Adrenal gland (tissue), 5 donors: ENCODE measurements around the gene GAK.

Experiments used
- POLR2A ChIP-seq, 2 donors: fragments of 450-650 bp; IDR thresholded peaks; one replicate each; pipeline ENCODE4 v1.6.1; 2017; ENCODE audit warnings: antibody characterized with exemption in 2 of 2, mild to moderate bottlenecking in 2 of 2, moderate library complexity in 1 of 2
- TF ChIP-seq, protein P1 (sequence below), 6 experiments: fragments of 450-650 bp in 4 of 6; fragments of 200-600 bp in 2 of 6; sonication (generic) in 1 of 6; IDR thresholded peaks; 1 replicate in 5 of 6; 2 replicates in 1 of 6; pipeline versions ENCODE4 v1.5.1 to v1.8.0; 2016 to 2021; ENCODE audit warnings: antibody characterized with exemption in 6 of 6, mild to moderate bottlenecking in 2 of 6, moderate library complexity in 1 of 6
- donor health status: DM: no; HTN: no; CAD: no.

DNA sequence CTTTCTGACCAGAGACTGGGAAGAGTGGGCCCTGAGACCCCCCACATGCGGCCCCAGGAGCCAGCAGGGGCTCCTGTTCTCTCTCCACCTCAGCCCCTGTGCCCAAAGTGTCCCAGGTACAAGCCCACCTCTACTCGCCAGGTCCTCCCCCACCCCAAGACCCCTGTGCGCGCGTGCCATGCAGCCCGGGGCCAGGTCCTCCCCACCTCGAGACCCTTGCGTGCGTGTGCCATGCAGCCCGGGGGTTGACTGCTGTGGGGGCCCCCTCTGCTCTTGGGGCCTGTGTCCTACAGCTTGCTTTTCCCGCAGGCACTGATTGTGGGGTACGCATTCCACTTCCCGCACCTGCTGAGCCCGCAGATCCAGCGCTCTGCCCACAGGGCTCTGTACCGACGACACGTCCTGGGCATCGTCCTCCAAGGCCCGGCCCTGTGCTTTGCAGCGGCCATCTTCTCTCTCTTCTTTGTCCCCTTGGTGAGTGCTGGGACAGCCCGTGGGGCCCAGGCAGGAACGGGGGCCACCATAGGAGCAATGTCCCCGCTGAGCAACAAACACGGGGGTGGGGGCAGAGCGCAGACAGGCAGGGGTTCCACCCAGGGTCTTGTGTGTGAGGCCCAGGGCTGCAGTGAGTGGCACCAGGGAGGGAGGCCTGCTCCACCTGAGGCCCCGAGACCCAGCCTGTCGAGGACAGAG is 20.9 kb upstream of the GAK start:
- TF ChIP-seq, protein P1, sequence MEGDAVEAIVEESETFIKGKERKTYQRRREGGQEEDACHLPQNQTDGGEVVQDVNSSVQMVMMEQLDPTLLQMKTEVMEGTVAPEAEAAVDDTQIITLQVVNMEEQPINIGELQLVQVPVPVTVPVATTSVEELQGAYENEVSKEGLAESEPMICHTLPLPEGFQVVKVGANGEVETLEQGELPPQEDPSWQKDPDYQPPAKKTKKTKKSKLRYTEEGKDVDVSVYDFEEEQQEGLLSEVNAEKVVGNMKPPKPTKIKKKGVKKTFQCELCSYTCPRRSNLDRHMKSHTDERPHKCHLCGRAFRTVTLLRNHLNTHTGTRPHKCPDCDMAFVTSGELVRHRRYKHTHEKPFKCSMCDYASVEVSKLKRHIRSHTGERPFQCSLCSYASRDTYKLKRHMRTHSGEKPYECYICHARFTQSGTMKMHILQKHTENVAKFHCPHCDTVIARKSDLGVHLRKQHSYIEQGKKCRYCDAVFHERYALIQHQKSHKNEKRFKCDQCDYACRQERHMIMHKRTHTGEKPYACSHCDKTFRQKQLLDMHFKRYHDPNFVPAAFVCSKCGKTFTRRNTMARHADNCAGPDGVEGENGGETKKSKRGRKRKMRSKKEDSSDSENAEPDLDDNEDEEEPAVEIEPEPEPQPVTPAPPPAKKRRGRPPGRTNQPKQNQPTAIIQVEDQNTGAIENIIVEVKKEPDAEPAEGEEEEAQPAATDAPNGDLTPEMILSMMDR (IDR thresholded peaks at IDR 0.05), result no peak
- TF ChIP-seq POLR2A (IDR thresholded peaks at IDR 0.05), result no peak
